DOHH2 (cell line): ENCODE measurements around the gene MTFR1L.

Source experiments
- H3F3A ChIP-seq: fragments of 200-600 bp; sonication (generic), shearing (Covaris generic); 2 replicates; pipeline ENCODE4 v1.6.0; 2016; ENCODE audit warnings: antibody characterized with exemption, mild to moderate bottlenecking; ENCODE audit not compliant: control insufficient read depth, insufficient read depth
- H3K27ac ChIP-seq: fragments of 200-600 bp; sonication (generic); 2 replicates; pipeline ENCODE4 v1.5.1; 2014; ENCODE audit warnings: low read depth, mild to moderate bottlenecking, low read length, moderate library complexity
- H3K27me3 ChIP-seq: fragments of 200-600 bp; sonication (generic); 2 replicates; pipeline ENCODE4 v1.6.1; 2014; ENCODE audit warnings: mild to moderate bottlenecking, low read length, mixed read lengths; ENCODE audit not compliant: control insufficient read depth
- H3K36me3 ChIP-seq: fragments of 200-600 bp; sonication (generic); 2 replicates; pipeline ENCODE4 v1.6.1; 2014; ENCODE audit warnings: mild to moderate bottlenecking, low read length, moderate library complexity, mixed read lengths; ENCODE audit not compliant: control insufficient read depth
- H3K4me1 ChIP-seq: fragments of 200-600 bp; sonication (generic); 2 replicates; pipeline ENCODE4 v1.6.1; 2014; ENCODE audit warnings: mild to moderate bottlenecking, low read length, mixed read lengths; ENCODE audit not compliant: control insufficient read depth
- H3K4me2 ChIP-seq: fragments of 200-600 bp; sonication (generic); 2 replicates; pipeline ENCODE4 v1.6.0; 2014; ENCODE audit warnings: mild to moderate bottlenecking, low read length, moderate library complexity
- H3K4me3 ChIP-seq: fragments of 200-600 bp; sonication (generic); 2 replicates; pipeline ENCODE4 v1.5.1; 2014; ENCODE audit warnings: mild to moderate bottlenecking, low read length, mixed read lengths
- H3K79me2 ChIP-seq: fragments of 200-600 bp; sonication (generic); 2 replicates; pipeline ENCODE4 v1.6.1; 2014; ENCODE audit warnings: mild to moderate bottlenecking, low read length, mixed read lengths; ENCODE audit not compliant: control insufficient read depth
- H3K9me2 ChIP-seq: fragments of 200-600 bp; sonication (generic); replicated peaks from 2 replicates; pipeline ENCODE4 v1.6.1; 2014; ENCODE audit warnings: mild to moderate bottlenecking, low read length, mixed read lengths; ENCODE audit not compliant: control insufficient read depth
- H3K9me3 ChIP-seq: fragments of 200-600 bp; sonication (generic); 2 replicates; pipeline ENCODE4 v1.6.1; 2014; ENCODE audit warnings: antibody characterized with exemption, low read length, mixed read lengths; ENCODE audit not compliant: control insufficient read depth, insufficient read depth
- H4K20me1 ChIP-seq: fragments of 200-600 bp; sonication (generic); 2 replicates; pipeline ENCODE4 v1.6.0; 2014; ENCODE audit warnings: low read depth, mild to moderate bottlenecking, antibody characterized with exemption, low read length, moderate library complexity; ENCODE audit not compliant: control insufficient read depth, insufficient read depth
- CTCF ChIP-seq: fragments of 200-600 bp; sonication (generic); IDR thresholded peaks from one replicate; pipeline ENCODE4 v1.5.1; 2014; ENCODE audit warnings: antibody characterized with exemption, mild to moderate bottlenecking, low read depth, low read length; ENCODE audit not compliant: poor library complexity, severe bottlenecking
- EZH2phosphoT487 ChIP-seq: fragments of 200-600 bp; sonication (generic); IDR thresholded peaks from 2 replicates; pipeline ENCODE4 v1.6.1; 2017; ENCODE audit warnings: borderline replicate concordance, mild to moderate bottlenecking, antibody characterized with exemption, low read length, moderate library complexity, mixed read lengths

The MTFR1L gene

GRCh38 chr1:25825605-25826004, 5.9 kb downstream of the MTFR1L start:
- no peaks in the 10 kb centered on the region for H3F3A ChIP-seq
- H3K36me3 ChIP-seq = peaks cover 40% of the 10 kb centered on the region
- no peak for TF ChIP-seq CTCF
- TF ChIP-seq EZH2phosphoT487 = no peak
- peaks cover 17% of the 10 kb centered on the region for H3K79me2 ChIP-seq
- H3K4me2 ChIP-seq = no peak overlapping the region
- no peaks in the 10 kb centered on the region for H3K9me2 ChIP-seq
- no peaks in the 10 kb centered on the region for H3K9me3 ChIP-seq
- H3K4me1 ChIP-seq = peaks cover 14% of the 10 kb centered on the region
- H3K27me3 ChIP-seq = no peaks in the 10 kb centered on the region
- H3K4me3 ChIP-seq = no peak overlapping the region
- no peaks in the 10 kb centered on the region; the same call in 1 of the 2 replicates for H4K20me1 ChIP-seq
- no peak overlapping the region for H3K27ac ChIP-seq

GRCh38 chr1:25826571-25826970, 6.8 kb downstream of the MTFR1L start:
- Histone ChIP-seq H3K9me3 (no peaks in the 10 kb centered on the region), H3K4me3 (no peak overlapping the region), H3F3A (no peaks in the 10 kb centered on the region), H3K4me1 (peaks cover 6% of the 10 kb centered on the region), H3K27ac (no peak overlapping the region), H3K79me2 (peaks cover 7% of the 10 kb centered on the region), H3K9me2 (no peaks in the 10 kb centered on the region), H3K27me3 (no peaks in the 10 kb centered on the region), H3K36me3 (peaks cover 50% of the 10 kb centered on the region), H3K4me2 (no peak overlapping the region), H4K20me1 (no peaks in the 10 kb centered on the region; the same call in 1 of the 2 replicates)
- no peak for TF ChIP-seq EZH2phosphoT487
- TF ChIP-seq CTCF = no peak

- Histone ChIP-seq H3F3A (no peaks in the 10 kb centered on the region), H3K27me3 (no peaks in the 10 kb centered on the region), H3K4me3 (no peak overlapping the region), H3K4me2 (no peak overlapping the region), H3K27ac (no peak overlapping the region), H4K20me1 (no peaks in the 10 kb centered on the region; the same call in 1 of the 2 replicates), H3K4me1 (no peaks in the 10 kb centered on the region), H3K36me3 (peaks cover 69% of the 10 kb centered on the region), H3K79me2 (peaks cover 6% of the 10 kb centered on the region), H3K9me2 (no peaks in the 10 kb centered on the region), H3K9me3 (no peaks in the 10 kb centered on the region)
- TF ChIP-seq EZH2phosphoT487 = no peak
- TF ChIP-seq CTCF = no peak
Observed at GRCh38 chr1:25828491-25828890, 8.7 kb downstream of the MTFR1L start.
